Neural cell (in vitro differentiated cells): ENCODE measurements around the gene NOL4L.

Experiments used
- CTCF ChIP-seq: fragments of 450-650 bp; IDR thresholded peaks from 2 replicates; pipeline ENCODE4 v1.5.1; 2014; ENCODE audit warnings: antibody characterized with exemption, mild to moderate bottlenecking, moderate library complexity; ENCODE audit not compliant: poor library complexity, severe bottlenecking
- RAD21 ChIP-seq: fragments of 450-650 bp; conservative IDR thresholded peaks from 2 replicates; pipeline ENCODE4 v1.6.1; 2014; ENCODE audit warnings: antibody characterized with exemption, mild to moderate bottlenecking, moderate library complexity
- TAF1 ChIP-seq: IDR thresholded peaks from 2 replicates; pipeline ENCODE4 v1.6.1; 2012; ENCODE audit warnings: low read depth

GRCh38 chr20:32416206-32416605, 168.9 kb downstream of the NOL4L start:
- TF ChIP-seq RAD21 = no peak
- no peak for TF ChIP-seq CTCF
- TF ChIP-seq TAF1 = no peak
